Measurements from ENCODE around the gene SLC39A9.
"Not testable (repeated sequence)": the region's sequence is repeated elsewhere in the genome, so short reads cannot be mapped to it uniquely, and the experiment has no call there.

Gene SLC39A9

GRCh38 chr14:69480136-69480535, 81.6 kb downstream of the SLC39A9 start:
- no peak for DNase-seq

- DNase-seq: no peak
Measured at GRCh38 chr14:69481815-69482568, 83.5 kb downstream of the SLC39A9 start.

- peak; percentile 33 for DNase-seq
Measured at GRCh38 chr14:69483765-69484443, 85.4 kb downstream of the SLC39A9 start.

- peak; percentile 28 for DNase-seq
Measured at GRCh38 chr14:69484444-69485314, 86.2 kb downstream of the SLC39A9 start, which contains the start of gene PLEKHD1. Gene PLEKHD1, plus strand, starts transcription at chr14:69484728. Its CDS starts 238 bp downstream, at chr14:69484966.

GRCh38 chr14:69485315-69485660, 86.8 kb downstream of the SLC39A9 start:
- no peak for DNase-seq

- DNase-seq: no peak
Measured at GRCh38 chr14:69485701-69486100, 87.2 kb downstream of the SLC39A9 start.

- DNase-seq: no peak
Measured at GRCh38 chr14:69487226-69487625, 88.7 kb downstream of the SLC39A9 start.

GRCh38 chr14:69487771-69488170, 89.3 kb downstream of the SLC39A9 start:
- DNase-seq: no peak

GRCh38 chr14:69489495-69489894, 91.0 kb downstream of the SLC39A9 start:
- no peak for DNase-seq

GRCh38 chr14:69490219-69490918, 91.9 kb downstream of the SLC39A9 start:
- DNase-seq: no peak

GRCh38 chr14:69491193-69491592, 92.7 kb downstream of the SLC39A9 start:
- DNase-seq: no peak

GRCh38 chr14:69493038-69493437, 94.5 kb downstream of the SLC39A9 start:
- DNase-seq: no peak

- DNase-seq: no peak
Measured at GRCh38 chr14:69493791-69494190, 95.3 kb downstream of the SLC39A9 start.

GRCh38 chr14:69495341-69495921, 96.9 kb downstream of the SLC39A9 start:
- DNase-seq: no peak

GRCh38 chr14:69497866-69498265, 99.4 kb downstream of the SLC39A9 start:
- not testable (repeated sequence) for DNase-seq

- DNase-seq: not testable (repeated sequence)
Measured at GRCh38 chr14:69498286-69498685, 99.8 kb downstream of the SLC39A9 start.

- DNase-seq: no peak
Measured at GRCh38 chr14:69499436-69499835, 100.9 kb downstream of the SLC39A9 start.

GRCh38 chr14:69500096-69500495, 101.6 kb downstream of the SLC39A9 start:
- DNase-seq: no peak

GRCh38 chr14:69500736-69501135, 102.2 kb downstream of the SLC39A9 start:
- DNase-seq: peak; percentile 19

- peak; percentile 55 for DNase-seq
Measured at GRCh38 chr14:69501423-69501838, 102.9 kb downstream of the SLC39A9 start.

GRCh38 chr14:69504775-69505174, 106.3 kb downstream of the SLC39A9 start:
- no peak for DNase-seq
